Measurements from ENCODE around the gene CCNY.
"Not testable (repeated sequence)": the region's sequence is repeated elsewhere in the genome, so short reads cannot be mapped to it uniquely, and the experiment has no call there.

The CCNY gene

DNA sequence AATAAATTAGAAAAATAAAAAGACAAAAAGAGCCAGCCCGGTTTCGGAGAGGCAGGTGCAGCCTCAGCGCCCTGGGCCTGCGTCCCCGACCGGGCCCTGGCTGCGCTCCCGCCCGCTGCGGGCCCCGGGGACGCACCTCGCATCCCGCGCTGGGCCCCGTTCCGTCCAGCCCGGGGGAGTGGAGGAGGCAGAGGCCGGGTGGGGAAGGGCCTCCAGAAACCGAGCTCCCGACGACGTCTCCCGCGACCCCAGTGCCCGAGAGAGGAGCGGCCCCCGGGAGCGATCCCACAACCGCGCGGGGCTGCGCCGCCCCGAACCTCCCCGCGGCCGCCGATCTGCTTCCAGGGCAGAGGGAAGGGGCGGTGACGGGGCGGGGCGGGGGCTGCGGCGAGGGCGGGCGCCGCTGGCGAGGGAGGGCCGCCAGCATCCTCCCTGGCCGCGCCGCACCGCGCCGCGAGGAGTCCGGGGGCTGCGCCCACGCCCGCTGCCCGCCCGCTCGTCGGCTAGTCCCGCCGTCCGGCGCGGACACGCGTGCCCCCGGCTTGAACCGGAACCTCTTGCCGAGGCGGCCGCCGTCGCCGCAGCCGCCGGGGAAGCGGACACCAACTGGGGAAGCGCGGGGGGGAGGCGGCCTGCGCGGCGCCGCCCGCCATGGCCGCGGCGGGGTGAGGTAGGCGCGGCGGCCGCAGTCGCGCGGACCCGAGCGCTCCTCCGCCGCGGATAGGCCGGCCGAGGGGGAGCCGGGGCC is at the start of gene CCNY:
TSS of gene CCNY (plus strand) at position 426 of the 748 bp plus-strand sequence. CDS start 545 bp downstream, outside the sequence.
- peak in 49 of 56 donors; percentile 7 to 84 (median 65) for DNase-seq

DNA sequence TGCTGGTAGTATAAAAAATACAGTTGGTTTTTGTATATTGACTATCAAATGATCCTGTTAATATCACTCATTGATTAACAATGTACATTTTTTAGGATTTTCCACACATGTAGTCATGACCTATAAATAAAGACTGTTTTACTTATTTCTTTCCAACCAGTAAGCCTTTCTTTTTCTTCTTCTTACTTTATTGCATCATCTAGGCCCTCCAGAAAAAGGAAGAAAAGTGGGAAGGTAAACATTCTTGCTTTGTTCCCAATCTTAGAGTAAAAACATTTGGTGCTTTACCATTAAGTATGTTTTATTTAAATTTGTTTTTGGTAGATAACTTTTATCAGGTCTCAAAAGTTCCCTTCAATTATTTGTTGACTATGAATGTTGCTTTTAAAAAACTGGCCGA is 47.1 kb upstream of the CCNY start:
- no peak for DNase-seq

DNA sequence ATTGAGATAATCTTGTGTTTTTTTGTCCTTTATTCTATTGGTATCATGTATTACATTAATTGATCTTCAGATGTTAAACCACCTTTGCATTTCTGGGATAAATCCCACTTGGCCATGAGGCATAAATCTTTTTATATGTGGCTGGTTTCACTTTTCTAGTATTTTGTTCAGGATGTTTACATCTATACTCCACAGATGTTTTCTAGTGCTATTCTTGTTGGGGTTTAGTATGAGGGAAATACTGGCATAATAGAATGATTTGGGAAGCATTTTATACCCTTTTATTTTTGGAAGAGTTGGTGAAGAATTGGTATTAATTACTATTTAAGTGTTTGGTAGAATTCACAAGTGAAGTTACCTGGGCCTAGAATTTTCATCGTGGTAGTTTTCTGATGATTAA is 41.8 kb upstream of the CCNY start:
- no peak for DNase-seq

DNA sequence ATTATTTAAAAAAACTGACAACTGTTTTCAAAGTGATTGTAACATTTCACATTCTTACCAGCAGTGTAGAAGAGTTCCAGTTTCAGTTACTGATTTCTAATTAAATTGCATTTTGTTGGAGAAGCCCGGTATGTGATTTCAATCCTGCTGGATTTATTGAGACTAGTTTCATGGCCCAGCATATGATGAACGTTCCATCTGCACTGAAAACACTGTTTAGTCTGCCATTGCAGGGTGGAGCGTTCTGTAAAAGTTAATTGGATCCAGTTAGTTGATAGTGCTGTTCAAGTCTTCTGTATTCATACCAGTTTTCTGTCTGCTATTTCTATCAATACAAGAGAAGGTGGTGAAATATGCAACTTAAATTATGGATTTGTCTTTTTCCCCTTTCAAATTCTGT is 37.3 kb upstream of the CCNY start:
- no peak for DNase-seq

DNA sequence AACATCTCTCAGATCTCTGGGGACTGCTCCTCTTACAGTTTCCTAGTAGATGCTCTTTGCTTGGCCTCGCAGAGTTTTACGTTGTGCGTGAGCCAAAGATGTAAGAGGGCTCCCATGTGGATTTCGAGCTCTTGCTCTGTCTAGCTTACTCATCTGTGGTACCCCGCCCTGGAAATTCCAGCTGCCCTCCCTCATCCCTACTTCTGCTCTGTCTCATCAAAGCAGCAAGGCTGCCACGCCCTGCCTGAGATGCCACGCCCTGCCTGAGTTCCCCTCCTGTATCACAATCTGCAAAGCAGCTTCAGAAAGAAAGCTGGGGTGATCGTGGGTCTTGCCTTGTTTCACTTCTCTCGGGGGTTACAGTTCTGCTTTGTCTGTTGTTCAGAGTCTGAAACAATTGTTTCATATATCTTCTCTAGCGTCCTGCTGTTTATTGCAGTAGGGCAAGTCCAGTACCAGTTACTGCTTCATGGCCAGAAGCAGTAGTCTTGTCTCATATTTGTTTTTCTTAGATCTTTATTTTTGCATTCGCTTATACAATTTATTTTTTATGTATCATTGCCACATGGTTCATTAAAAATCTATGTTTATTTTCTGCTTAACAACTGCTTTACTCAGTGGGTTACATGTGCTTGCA is 36.1 kb upstream of the CCNY start:
- peak in 22 of 56 donors; percentile 3 to 52 (median 15) for DNase-seq

DNA sequence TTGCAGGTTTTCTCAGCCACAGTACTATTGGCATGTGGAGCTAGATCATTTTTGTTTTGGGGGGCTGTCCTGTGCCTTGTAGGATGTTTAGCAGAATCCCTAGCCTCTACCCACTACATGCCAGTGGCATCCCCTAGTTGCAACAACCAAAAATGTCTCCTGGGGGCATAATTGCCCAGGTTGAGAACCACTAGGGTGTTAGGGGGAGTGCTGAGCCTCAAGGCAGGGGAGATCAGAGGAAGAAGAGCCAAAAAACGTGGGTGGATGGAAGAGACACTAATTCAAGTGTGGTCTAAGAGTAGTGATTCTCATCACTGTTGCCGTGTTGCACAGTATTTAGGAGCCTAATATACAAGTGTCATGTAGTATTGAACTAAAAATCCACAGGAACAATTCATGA is 31.7 kb upstream of the CCNY start:
- no peak for DNase-seq

DNA sequence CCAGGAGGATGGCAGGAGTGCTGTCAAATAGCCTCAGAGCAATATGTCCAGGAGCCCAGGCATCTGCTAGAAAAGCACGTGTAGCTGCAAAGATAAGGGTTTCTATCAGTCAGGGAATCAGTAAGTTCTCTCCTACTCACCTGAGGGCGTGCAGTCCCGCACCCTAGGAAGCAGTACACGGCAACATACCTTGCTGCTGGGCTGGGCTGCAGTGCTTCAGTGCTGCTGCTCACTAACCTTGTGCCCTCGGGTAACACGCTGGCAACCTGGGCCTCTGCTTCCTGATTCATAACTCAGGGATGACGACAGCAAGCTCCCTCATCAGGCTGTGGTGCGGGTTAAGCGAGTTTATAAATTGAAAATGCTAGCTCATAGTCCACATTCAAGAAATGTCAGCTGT is 29.5 kb upstream of the CCNY start:
- DNase-seq = no peak

DNA sequence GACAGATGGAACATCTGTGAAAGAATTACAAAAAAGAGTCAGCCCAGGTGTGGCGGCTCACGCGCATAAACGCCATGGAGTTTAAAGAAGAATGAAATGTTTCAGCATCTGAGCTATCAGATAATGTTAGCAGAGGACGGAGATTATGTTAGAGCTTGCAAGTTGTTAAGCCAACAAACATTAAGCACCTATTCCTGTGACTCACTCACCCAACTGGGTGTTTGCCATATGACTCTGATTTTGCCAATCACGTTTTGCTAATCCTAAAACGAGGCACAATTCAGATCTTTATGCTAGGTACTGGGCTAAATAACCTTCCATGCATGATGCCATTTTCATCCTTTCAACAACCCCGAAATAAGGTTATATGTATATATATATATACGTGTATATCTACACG is 29.0 kb upstream of the CCNY start:
- DNase-seq = no peak

DNA sequence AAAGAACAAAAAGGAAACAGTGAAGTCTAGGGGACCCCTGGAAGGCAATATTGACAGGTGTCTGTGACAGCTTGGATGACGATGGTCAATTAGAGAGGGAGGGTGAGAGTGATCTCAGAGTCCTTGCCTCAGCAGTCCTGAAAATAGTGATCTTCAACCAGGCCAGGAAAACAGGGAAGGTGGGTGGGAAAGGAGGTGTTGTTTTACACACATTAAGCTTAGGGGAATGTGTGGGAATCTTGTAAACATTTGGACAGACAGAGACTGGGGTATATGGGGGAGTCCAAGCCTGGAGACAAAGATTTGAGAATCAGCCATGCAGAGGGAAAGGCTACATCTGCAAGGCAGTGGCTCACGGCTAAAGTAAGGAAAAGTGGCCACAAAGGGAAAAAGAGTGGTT is 27.5 kb upstream of the CCNY start:
- DNase-seq = no peak

DNA sequence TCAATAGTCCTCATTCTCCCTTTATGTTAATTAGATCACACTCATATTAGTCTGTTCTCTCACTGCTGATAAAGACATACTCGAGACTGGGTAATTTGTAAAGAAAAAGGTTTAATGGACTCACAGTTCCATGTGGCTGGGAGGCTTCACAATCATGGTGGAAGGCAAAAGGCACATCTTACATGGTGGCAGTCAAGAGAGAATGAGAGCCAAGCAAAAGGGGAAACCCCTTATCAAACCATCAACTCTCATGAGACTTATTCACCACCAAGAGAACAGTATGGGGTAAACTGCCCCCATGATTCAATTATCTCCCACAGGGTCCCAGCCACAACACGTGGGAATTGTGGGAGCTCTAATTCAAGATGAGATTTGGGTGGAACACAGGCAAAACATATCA is 22.2 kb upstream of the CCNY start:
- not testable (repeated sequence) for DNase-seq

DNA sequence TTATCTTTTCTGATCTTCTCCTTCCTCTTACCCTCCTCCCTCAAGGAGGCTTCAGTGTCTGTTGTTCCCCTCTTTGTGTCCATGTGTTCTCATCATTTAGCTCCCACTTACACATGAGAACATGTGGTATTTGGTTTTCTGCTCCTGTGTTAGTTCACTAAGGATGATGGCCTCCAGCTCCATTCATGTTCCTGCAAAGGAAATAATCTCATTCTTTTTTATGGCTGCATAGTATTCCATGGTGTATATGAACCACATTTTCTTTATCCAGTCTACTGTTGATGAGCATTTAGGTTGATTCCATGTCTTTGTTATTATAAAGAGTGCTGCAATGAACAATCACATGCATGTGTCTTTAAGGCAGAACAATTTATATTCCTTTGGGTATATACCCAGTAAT is 21.1 kb upstream of the CCNY start:
- not testable (repeated sequence) for DNase-seq

DNA sequence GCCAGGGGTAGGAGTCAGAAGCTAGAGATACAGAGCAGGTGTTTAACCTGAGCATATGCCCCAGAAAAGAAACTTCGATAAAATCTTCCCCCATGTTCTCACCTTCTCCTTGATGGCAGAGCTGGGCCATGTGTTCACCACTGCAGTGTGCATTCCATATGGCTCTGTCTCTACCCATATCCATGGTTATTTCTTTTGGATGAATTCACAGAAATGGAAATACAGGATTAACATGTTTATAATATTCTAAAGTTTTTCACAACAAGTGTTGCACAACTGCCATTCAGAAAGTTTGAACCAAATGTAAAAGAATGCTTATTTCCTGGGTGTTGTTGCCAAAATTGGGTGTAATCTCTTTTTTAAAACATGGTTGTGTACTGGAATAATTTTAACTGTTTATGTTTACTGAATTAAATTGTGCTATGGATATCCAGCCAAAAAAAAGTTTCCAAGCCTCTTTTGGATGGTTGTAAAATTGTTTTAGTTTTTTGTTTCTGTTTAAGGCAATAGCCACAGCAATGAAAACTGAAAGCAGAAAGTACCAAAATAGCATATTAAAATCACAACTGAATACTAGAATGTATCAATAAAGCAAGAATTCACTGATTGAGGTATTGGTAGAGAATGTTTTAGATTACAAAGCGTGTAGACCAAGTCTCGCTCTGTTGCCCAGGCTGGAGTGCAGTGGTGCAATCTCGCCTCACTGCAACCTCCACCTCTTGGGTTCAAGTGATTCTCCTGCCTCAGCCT is 19.9 kb upstream of the CCNY start:
- no peak for DNase-seq

DNA sequence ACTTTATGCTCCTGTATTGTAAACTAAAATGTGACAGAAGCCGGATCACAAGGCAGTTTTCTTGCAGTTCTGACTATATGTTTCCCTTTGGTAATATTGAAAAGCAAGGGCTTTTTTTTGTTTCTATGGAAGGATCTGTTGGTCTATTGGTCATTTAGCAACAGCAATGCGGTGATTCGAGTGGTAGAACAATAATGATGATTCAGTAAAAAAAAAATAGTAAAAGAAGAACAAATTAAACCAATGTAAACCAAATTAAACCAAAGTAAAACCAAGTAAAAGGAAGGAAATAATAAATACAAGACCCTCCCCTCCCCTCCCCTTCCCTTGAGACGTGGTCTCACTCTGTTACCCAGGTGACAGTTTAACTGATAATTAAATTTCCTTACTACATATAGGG is 17.8 kb upstream of the CCNY start:
- DNase-seq = no peak

DNA sequence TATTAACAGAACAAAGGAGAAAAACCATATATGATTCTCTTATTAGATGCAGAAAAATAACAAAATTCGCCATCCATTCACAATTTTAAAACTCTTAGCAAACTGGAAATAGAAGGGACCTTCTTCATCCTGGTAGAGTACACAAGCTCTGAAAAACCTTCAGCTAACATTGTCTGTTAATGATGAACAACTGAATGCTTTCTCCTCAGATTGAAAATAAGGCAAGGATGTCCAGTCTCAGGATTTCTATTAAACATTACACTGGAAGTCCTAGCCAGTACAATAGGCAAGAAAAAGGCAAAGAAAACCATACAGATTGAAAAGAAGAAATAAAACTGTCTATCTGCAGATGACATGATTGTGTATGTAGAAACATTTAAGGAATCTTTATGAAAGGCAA is 16.0 kb upstream of the CCNY start:
- no peak for DNase-seq

DNA sequence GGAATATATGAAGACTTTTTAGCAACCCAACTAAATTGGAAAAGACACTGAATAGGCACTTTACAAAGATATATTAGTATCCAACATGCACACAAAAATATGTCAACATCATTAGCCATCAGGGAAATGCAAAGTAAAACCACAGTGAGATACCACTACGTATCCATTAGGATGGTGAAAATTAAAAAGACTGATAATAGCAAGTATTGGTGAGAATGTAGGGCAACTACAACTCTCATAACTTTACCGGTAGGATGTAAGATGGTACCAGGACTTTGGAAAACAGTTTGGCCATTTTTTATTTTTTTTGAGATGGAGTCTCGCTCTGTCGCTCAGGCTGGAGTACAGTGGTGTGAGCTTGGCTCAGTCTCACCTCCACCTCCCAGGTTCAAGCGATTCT is 13.7 kb upstream of the CCNY start:
- DNase-seq = no peak

DNA sequence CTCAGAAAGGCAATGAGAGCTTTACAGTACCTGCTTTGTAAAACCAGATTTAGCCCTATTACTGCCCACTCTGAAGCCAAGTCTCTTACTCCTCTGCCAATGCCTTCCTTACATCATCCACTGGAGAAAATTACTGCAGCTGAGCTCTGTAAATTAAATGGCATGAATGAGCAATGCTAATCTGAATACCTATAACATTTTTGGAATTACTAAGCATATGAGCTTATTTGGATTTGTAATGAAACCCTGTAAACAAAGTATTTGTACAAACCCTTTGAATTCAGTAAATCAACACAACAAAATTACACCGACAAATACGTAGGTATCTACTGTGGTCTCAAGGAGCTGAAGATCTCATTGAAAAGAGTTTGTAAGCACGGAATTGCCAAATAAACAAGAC is 12.1 kb upstream of the CCNY start:
- DNase-seq = no peak

DNA sequence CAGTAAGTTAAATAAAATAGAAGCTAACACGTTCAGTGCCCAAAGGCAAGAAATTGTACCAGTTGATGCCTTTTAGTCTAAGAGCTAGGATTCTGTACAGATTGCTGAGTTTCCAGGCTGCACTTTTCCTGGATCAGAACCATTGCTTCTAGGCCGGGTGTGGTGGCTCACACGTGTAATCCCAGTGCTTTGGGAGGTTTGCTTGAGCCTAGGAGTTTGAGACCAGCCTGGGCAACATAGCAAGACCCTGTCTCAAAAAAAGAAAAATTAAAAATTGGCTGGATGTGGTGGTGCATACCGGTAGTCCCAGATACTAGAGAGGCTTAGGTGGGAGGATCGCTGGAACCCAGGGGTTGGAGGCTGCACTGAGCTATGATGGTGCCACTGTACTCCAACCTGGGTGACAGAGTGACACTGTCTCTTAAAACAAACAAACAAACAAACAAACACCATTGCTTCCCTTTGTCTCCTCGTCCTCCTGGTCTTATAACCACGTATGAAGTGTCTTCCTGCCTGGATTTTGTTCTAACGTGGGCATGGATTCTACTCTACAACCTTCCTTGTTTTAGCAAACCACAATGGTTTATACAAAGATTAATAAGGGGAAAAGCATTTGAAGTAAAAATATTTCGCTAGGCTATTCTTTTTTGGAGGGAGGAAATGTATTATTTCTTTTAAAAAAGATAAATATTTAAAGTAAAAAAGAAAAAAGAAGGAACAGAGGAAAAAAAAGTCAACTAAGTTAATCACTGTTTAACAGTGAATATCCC is 9.7 kb upstream of the CCNY start:
- DNase-seq = no peak

DNA sequence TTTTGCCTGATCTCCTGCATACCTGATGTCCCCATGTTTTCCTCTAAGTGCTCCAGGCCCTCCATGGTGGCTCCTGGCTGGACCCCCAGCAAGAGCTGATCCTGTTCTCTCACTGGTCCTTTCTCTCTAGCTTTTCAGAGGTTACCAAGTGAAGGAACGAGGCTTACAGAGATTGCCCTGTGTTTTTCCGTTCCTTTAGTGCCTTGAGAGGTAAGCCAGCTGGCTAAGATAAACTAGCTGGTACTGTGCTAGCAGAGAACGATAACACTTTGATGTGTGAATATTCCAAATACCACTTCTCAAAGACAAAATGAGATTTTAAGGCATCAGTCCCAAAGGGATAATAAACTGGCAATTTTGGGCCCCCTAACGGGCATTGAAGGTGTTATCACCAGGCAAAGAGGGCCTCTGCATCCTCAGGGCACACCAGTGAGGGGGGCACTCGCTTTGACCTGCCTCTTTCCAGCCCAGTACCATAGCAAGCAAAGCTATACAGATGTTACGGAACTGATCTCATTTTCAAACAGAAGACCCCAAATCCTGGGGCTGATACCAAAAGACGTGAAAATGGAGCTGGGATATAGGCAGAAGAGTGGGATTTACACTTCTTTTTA is 8.4 kb upstream of the CCNY start:
- no peak for DNase-seq

DNA sequence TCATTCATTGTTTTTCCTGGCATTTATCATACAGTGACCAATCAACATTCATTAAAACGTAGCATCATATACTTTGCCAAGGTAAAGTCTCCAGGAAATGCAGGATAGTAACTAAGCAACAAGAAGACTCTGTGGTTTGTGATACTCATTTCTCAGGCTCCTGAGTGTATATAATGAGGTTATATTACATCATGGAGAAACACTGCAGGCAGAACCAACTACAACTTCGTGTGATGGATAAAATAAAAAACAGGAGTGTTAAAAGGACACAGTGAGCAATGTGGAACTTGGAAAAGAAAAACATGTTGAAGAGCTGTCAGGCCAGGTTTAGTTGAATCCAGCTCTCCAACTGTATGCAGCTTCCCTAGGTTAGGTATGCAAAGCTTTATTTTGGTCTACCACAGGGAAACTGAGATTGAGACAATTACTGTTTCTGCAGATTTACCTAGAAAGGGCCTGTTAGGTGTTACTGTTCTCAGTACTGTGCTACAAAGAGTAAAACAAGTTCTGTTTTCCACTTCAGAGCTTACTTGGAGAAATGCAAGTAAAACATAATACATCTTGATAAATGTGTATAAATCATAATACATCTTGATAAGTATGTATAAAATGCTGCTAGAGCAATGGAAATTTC is 7.8 kb upstream of the CCNY start:
- DNase-seq = no peak

DNA sequence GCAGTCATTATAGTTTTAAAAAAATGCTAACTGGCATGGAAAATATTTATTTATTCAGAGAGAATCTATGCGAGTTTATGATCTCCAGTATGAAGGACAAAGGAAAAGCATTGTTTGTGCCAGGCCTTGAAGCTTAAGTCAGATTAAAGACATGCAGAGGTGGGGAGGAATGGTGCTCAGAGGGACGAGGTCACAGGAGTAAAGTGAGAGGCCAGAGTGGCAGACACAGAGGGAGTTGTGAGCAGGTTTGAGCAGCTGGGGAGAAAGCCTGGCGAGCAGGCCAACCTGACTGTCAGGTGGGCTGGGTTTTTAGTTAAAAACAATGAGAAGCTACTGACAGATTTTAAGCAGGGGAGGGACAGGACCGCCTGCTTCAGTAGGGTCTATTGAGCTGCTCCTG is 6.8 kb upstream of the CCNY start:
- no peak for DNase-seq

Measured in amygdala (tissue), 56 donors.